Stimulated activated CD8-positive, alpha-beta memory T cell treated with anti-CD3 and anti-CD28 coated beads, Interleukin-2, amount 100 ng/mL, for 48 hours (primary cell): Measurements from ENCODE around the gene APOBEC2.
"Not testable (repeated sequence)": the region's sequence is repeated elsewhere in the genome, so short reads cannot be mapped to it uniquely, and the experiment has no call there.

Source experiments
- DNase-seq, 2 donors: peaks; one replicate each; pipeline ENCODE4 v3.0.0-alpha.2; 2020; ENCODE audit warnings: low read depth in 2 of 2

APOBEC2 gene

DNA sequence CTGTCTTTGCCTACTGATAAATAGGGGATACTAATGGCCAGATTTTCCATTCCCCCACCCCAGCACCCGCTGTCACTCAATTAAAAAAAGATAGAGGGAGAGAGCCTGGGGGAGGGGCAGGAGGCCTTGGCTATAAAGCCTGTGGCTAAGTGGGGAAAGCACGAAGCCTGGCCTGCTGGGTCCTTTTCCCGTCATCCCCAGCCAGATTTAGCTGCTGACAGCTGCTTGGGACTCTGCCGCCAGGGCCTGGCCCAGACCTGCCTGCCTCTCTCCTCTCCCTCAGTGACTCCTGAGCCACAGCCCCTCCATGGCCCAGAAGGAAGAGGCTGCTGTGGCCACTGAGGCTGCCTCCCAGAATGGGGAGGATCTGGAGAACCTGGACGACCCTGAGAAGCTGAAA, at the start of gene APOBEC2:
APOBEC2 (plus strand) TSS at position 162 of the 400 bp plus-strand sequence; CDS start at position 308, 146 bp downstream.
- DNase-seq: no peak

- DNase-seq: peak in 1 of 2 donors; percentile 33
These were observed 46.8 kb upstream of the APOBEC2 start for GRCh38 chr6:41006217-41006616.

- DNase-seq: not testable (repeated sequence)
These were observed 46.0 kb upstream of the APOBEC2 start for GRCh38 chr6:41006980-41007379.

GRCh38 chr6:41008011-41008410, 45.0 kb upstream of the APOBEC2 start:
- DNase-seq: no peak

- no peak for DNase-seq
These were observed 43.3 kb upstream of the APOBEC2 start for GRCh38 chr6:41009669-41010068.

GRCh38 chr6:41011673-41012072, 41.3 kb upstream of the APOBEC2 start:
- no peak for DNase-seq

- no peak for DNase-seq
These were observed 39.4 kb upstream of the APOBEC2 start for GRCh38 chr6:41013466-41014153.

DNA sequence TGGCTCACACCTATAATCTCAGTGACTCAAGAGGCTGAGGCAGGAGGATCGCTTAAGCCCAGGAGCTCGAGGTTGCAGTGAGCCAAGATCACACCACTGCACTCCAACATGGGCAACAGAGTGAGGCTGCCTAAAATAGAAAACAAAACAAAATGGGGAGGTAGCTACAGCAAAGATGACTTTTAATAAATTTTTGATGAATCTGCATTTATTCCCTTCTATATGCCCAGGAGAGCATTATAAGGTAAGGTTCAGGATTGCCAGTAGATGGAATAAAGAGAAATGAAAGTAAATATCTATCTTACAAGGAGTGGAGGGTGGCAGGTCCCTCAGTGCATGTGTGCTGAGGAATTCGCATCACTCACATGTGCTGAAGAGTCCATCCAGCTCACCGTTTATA, 38.2 kb upstream of the APOBEC2 start:
- DNase-seq: no peak

DNA sequence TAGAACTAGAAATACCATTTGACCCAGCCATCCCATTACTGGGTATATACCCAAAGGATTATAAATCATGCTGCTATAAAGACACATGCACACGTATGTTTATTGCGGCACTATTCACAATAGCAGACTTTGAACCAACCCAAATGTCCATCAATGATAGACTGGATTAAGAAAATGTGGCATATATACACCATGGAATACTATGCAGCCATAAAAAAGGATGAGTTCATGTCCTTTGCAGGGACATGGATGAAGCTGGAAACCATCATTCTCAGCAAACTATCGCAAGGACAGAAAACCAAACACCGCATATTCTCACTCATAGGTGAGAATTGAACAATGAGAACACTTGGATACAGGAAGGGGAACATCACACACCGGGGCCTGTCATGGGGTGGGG, 37.1 kb upstream of the APOBEC2 start:
- DNase-seq: not testable (repeated sequence)

- DNase-seq: no peak
These were observed 35.3 kb upstream of the APOBEC2 start for GRCh38 chr6:41017663-41018062.

DNA sequence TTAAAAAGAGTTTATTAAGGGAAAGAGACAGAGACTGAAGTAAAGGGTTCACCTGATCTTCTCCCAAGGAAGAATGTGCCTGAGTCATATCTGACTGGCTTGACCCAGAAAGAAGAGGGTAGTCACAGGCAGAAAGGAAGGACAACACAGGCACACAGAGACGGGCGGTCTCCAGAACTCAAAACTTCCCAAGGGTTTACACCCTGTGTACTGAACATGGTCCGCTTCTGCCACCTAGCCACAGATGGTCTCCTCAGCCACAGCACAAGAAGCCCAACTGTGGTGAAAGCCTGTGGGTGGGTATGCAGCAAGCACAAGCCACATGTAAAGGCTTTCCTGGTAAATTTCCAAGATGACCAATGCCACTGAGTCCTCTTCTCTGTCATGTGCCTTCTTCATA, 31.2 kb upstream of the APOBEC2 start:
- no peak for DNase-seq

- no peak for DNase-seq
These were observed 30.7 kb upstream of the APOBEC2 start for GRCh38 chr6:41022294-41022693.

- DNase-seq: no peak
These were observed 29.9 kb upstream of the APOBEC2 start for GRCh38 chr6:41023114-41023513.

DNA sequence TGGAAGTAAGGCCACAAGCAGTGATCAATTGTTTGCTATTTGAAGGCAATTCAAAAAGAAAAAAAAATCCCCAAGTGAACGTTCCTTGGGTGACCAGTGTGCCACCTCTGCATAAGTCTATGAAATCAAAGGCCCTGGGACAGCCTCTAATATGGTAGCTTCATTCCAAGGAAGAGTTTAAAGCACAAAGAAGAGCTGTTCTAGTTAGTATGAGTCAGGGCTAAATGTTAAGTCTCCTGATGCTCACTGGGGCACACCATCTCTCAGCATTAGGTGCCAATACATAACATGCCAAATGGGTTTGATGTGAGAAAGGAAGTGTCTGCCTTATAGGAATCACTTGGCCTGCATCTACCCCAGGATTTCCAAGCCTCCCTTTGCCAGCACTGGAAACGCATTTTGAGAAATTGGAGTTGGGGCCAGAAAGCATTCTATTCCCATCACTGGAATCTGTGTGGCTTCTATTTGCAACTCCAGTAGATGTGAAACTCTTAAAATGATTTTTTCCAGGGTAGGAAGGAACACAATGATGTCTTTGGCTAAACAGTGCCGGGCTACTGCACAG, 27.0 kb upstream of the APOBEC2 start:
- DNase-seq: no peak

GRCh38 chr6:41027241-41027640, 25.8 kb upstream of the APOBEC2 start:
- no peak for DNase-seq

GRCh38 chr6:41027799-41028560, 25.0 kb upstream of the APOBEC2 start:
- DNase-seq: peak; percentile 66 to 79

DNA sequence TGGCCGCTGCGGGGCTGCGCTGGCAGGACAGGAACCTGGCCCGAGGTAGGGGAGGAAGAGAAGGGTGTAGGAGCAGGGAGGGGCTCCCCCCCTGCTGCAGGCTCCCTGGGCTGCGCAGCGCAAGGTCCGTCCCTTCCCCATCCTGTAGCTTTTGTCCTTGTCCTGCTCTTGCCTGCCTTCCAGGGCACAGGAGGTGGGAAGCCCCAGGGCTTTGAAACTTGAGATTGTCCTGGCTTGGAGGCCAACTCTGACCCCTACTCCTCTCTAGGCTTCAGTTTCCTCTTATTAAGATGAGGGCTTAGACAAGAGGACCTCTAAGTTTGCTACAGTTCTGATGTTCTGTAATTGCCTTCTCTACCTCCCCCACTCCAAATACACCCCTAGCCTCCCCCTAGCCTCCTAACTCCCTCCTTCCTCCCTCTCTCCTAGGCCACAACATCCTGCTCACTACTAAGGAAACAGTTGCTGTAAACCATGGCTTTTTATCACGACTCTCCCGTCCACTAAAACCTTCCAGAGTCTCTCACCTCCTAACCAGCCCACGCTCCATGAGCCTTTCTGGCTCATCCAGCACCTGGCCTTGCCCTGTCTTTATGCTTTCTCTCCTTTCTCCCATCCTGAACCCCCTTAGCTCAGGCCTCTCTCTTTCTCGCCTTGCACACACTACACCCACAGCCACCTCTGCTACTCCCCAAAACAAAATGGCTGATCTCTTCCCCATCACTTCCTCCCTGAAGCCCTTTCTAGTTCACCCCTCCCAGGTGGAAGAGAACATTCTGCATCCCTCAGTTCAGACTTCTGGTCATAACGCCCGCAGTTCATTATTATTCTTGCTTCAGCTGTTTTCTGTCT, 24.2 kb upstream of the APOBEC2 start:
- no peak for DNase-seq

GRCh38 chr6:41032830-41033229, 20.2 kb upstream of the APOBEC2 start:
- DNase-seq: no peak

GRCh38 chr6:41033776-41034175, 19.2 kb upstream of the APOBEC2 start:
- DNase-seq: no peak

GRCh38 chr6:41036186-41036585, 16.8 kb upstream of the APOBEC2 start:
- DNase-seq: no peak

DNA sequence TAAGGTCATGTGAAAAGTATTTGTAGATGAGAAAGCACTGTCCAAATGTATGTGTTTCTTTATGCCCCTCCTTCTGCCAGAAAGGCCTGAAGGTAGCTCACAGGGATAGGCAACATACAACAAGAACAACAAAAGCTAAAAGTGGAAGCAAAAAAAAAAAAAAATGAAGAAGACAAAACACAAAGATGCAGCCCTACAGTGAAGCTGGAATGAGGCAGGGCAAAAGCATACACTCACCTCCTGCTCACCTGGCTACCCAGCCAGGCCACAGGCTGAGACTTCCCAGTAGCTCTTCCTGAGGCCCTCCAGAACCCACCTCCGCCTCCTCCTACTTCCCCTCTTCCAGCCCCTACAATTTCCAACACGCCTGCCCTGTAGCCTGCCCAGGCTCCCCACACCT, 16.4 kb upstream of the APOBEC2 start:
- no peak for DNase-seq
